C4-2B (cell line): ENCODE data around the gene LHX5.
A peak's percentile ranks its signal among the peaks of the same experiment; 100 is the strongest.

Experiments
- CTCF ChIP-seq: fragments of 450-650 bp; conservative IDR thresholded peaks from 2 replicates; pipeline ENCODE4 v1.5.1; 2017; ENCODE audit warnings: mild to moderate bottlenecking
- ZFX ChIP-seq: fragments of 450-650 bp; IDR thresholded peaks from 2 replicates; pipeline ENCODE4 v1.6.1; 2017

GRCh38 chr12:113422030-113422885, 49.4 kb downstream of the LHX5 start, which contains the start of gene SDSL:
- TF ChIP-seq CTCF, result no peak
- TF ChIP-seq ZFX, result peak; percentile 70
